Natural killer cell (primary cell): ENCODE results near the gene IL36G. TPM values are rescaled to one million over a fixed set of nuclear protein-coding genes. Genes with fewer than 3 reads are reported as not detected.

Source experiments
- ATAC-seq, 3 donors: fragments of 150-1000 bp in 2 of 3; fragments of 200-7000 bp in 1 of 3; cut with Tn5 transposase; 1 replicate in 1 of 3; 2 replicates in 2 of 3; pipeline ENCODE4 v1.10.0; 2021; ENCODE audit warnings: mild to moderate bottlenecking in 2 of 3, moderate library complexity in 2 of 3
- DNase-seq, 2 donors: peaks; one replicate each; pipeline versions ENCODE4 v3.0.0 to v3.0.0-alpha.2; 2013 to 2021; ENCODE audit warnings: mixed read lengths in 1 of 2
- H3K27ac ChIP-seq: one replicate; pipeline ENCODE4 v1.5.1; 2013; ENCODE audit warnings: mild to moderate bottlenecking, low read length
- H3K27me3 ChIP-seq: one replicate; pipeline ENCODE4 v1.6.1; 2013; ENCODE audit warnings: low read length; ENCODE audit not compliant: control insufficient read depth, insufficient read depth
- H3K36me3 ChIP-seq: one replicate; pipeline ENCODE4 v1.6.1; 2013; ENCODE audit warnings: low read length; ENCODE audit not compliant: control insufficient read depth, insufficient read depth
- H3K4me1 ChIP-seq: one replicate; pipeline ENCODE4 v1.6.1; 2013; ENCODE audit warnings: low read length; ENCODE audit not compliant: control insufficient read depth, insufficient read depth
- H3K4me3 ChIP-seq: one replicate; pipeline ENCODE4 v1.5.1; 2013; ENCODE audit warnings: low read length
- H3K9me3 ChIP-seq: one replicate; pipeline ENCODE4 v1.6.1; 2013; ENCODE audit warnings: low read length; ENCODE audit not compliant: control insufficient read depth, insufficient read depth
- H3K27ac Mint-ChIP-seq, 2 donors: one replicate each; pipeline ENCODE4 v1.8.0; 2022; ENCODE audit warnings: mild to moderate bottlenecking in 2 of 2, mixed read lengths in 2 of 2, moderate library complexity in 1 of 2
- H3K27me3 Mint-ChIP-seq, 2 donors: one replicate each; pipeline ENCODE4 v1.8.0; 2022; ENCODE audit warnings: low read depth in 2 of 2, mixed read lengths in 2 of 2
- H3K36me3 Mint-ChIP-seq: one replicate; pipeline ENCODE4 v1.8.0; 2022; ENCODE audit warnings: mixed read lengths
- H3K4me1 Mint-ChIP-seq, 2 donors: one replicate each; pipeline ENCODE4 v1.8.0; 2022; ENCODE audit warnings: mixed read lengths in 2 of 2
- H3K4me3 Mint-ChIP-seq: one replicate; pipeline ENCODE4 v1.8.0; 2022; ENCODE audit warnings: mild to moderate bottlenecking, moderate library complexity, mixed read lengths
- H3K9me3 Mint-ChIP-seq, 2 donors: one replicate each; pipeline ENCODE4 v1.8.0; 2022; ENCODE audit warnings: mixed read lengths in 2 of 2
- WGBS: methylation state at CpG from one replicate; pipeline ENCODE4 v1.1.7; 2013; ENCODE audit warnings: missing lambda C conversion rate; ENCODE audit not compliant: insufficient coverage; 5-methylcytosine and 5-hydroxymethylcytosine counted together
- intact Hi-C: fragments of 100-400 bp; cut with micrococcal nuclease; formaldehyde crosslinking; loops from one replicate; pipeline ENCODE4 v1.14.2; 2022
- total RNA-seq, 4 donors: library from RNA; stranded (reverse); fragments of 120-200 nt in 1 of 4; gene quantifications; one replicate each; pipeline versions ENCODE4 v1.2.3 to v1.2.4, GENCODE V29; 2013 to 2022
- TF ChIP-seq, protein P1 (sequence below): fragments of 200-600 bp; IDR thresholded peaks from one replicate; pipeline ENCODE4 v1.8.0; 2022; ENCODE audit warnings: antibody characterized with exemption

IL36G gene
- total RNA-seq, 3 donors from 2014 or later (not counting 1 experiment from before 2014, with no cell fraction given) = not detected

DNA sequence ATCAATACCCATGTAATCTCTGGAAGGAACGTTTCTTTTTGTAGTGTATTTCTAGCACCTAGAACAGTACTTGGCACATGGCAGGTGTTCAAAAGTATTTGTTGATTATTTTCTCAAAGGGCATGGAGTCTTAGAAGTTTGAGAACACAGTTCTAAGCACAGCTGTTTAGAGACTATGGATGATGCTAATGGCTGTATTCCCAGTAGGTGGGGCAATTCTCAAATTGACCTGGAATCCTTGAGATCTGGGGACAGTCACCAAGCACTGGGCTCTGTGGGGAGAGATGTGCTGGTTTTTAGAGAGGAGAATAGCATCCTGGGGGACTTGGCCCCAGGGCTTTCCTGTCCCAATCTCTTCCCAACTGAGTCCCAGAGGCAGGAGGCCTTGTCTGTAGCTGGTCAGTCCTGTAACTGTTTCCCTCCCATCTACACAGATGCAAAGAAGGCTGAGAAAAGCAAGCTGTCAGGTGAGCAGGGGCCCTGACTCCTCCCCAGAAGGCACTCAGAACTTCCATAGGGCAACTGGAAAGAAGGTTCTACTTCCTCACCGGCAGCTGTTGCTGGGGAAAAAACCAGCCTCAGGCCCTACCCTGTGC, 17.5 kb upstream of the IL36G start:
- ATAC-seq (no peak), DNase-seq (no peak)
- Mint-ChIP-seq H3K27me3 (peaks cover 0 to 7% of the 10 kb centered on the region in 2 donors), H3K4me1 (no peaks in the 10 kb centered on the region), H3K4me3 (no peak overlapping the region), H3K36me3 (no peaks in the 10 kb centered on the region), H3K9me3 (no peaks in the 10 kb centered on the region), H3K27ac (no peak overlapping the region)
- Histone ChIP-seq H3K9me3 (no peaks in the 10 kb centered on the region), H3K36me3 (no peaks in the 10 kb centered on the region), H3K27ac (no peak overlapping the region), H3K27me3 (no peaks in the 10 kb centered on the region), H3K4me1 (no peaks in the 10 kb centered on the region), H3K4me3 (no peak overlapping the region)
- 90% methylated on average over 1 of the region's 2 CpGs for WGBS
- intact Hi-C loops = no loop called here
- TF ChIP-seq, protein P1, sequence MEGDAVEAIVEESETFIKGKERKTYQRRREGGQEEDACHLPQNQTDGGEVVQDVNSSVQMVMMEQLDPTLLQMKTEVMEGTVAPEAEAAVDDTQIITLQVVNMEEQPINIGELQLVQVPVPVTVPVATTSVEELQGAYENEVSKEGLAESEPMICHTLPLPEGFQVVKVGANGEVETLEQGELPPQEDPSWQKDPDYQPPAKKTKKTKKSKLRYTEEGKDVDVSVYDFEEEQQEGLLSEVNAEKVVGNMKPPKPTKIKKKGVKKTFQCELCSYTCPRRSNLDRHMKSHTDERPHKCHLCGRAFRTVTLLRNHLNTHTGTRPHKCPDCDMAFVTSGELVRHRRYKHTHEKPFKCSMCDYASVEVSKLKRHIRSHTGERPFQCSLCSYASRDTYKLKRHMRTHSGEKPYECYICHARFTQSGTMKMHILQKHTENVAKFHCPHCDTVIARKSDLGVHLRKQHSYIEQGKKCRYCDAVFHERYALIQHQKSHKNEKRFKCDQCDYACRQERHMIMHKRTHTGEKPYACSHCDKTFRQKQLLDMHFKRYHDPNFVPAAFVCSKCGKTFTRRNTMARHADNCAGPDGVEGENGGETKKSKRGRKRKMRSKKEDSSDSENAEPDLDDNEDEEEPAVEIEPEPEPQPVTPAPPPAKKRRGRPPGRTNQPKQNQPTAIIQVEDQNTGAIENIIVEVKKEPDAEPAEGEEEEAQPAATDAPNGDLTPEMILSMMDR = no peak

DNA sequence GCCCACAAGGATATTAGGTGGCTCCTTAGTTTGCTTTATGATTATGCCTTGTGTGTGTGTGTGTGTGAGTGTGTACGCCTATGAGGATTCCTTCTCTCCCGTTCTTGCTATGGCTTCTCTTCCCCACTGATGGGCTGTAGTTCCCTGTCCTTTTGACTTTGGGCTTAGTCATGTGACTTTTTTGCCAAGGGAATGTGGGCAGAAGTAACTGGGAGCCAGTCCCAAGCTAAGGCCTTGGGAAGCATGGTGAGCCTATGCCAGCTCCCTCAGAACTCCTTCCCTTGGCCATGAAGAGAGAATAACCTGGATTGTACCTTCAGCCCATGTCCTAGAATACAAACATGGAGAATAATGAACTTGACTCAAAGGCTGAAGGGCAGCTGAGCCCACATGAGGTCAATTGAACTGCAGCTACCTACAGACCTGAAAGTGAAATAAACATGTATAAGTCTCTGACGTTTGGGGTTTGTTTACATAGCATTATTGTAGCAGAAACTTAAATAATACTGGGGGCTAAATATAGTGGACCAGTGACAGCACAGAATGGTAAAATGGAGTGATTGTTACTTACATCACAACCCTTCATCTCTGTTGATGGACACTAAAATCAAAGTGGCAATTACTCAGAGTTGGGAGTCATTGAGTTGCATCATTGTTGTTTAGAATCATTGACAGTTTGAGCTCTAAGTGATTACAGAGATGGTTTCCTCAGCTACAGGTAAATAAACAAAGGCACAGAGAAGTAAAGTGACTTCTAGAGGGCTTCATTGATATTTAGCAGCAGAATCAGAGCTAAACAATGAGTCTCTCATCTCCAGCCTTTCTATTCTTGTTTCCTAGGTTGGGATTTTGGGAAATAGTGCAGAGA, 15.3 kb upstream of the IL36G start:
- Mint-ChIP-seq H3K4me1 (no peaks in the 10 kb centered on the region), H3K36me3 (no peaks in the 10 kb centered on the region), H3K27ac (no peak overlapping the region), H3K9me3 (no peaks in the 10 kb centered on the region), H3K27me3 (peaks cover 2 to 16% of the 10 kb centered on the region in 2 donors), H3K4me3 (no peak overlapping the region)
- Histone ChIP-seq H3K27me3 (no peaks in the 10 kb centered on the region), H3K27ac (no peak overlapping the region), H3K4me3 (no peak overlapping the region), H3K36me3 (no peaks in the 10 kb centered on the region), H3K9me3 (no peaks in the 10 kb centered on the region), H3K4me1 (no peaks in the 10 kb centered on the region)
- no peak for ATAC-seq
- TF ChIP-seq, protein P1 = no peak
- intact Hi-C loops = no loop called here
- no peak for DNase-seq
- WGBS = 92% methylated on average over 3 of the region's 3 CpGs

DNA sequence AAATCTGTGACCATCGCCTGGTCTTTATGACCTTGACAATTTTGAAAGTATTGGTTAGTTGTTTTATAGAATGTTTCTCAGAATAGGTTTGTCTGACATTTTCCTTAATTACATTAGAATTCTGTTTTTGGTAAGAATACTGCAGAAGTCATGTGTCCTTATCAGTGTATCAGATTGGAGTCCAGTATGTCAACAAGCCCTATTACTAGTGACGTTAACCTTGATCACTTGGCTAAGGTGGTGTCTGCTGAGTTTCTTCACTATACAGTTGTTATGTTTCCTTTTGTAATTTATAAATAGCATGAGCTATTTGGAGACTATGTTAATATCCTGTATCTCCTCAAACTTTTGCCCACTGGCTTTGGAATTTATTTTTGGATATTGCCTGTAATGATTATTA, 10.8 kb upstream of the IL36G start:
- Histone ChIP-seq H3K27me3 (no peaks in the 10 kb centered on the region), H3K9me3 (no peaks in the 10 kb centered on the region), H3K36me3 (no peaks in the 10 kb centered on the region), H3K4me1 (no peaks in the 10 kb centered on the region), H3K4me3 (no peak overlapping the region), H3K27ac (no peak overlapping the region)
- intact Hi-C loops = no loop called here
- H3K4me3 Mint-ChIP-seq = no peak overlapping the region
- H3K9me3 Mint-ChIP-seq = no peaks in the 10 kb centered on the region
- TF ChIP-seq, protein P1 = no peak
- peaks cover 14 to 32% of the 10 kb centered on the region in 2 donors for H3K27me3 Mint-ChIP-seq
- H3K4me1 Mint-ChIP-seq = peaks cover 6% of the 10 kb centered on the region in 2 donors
- DNase-seq (no peak), ATAC-seq (no peak)
- WGBS = 100% methylated on average over 1 of the region's 2 CpGs
- H3K27ac Mint-ChIP-seq = no peak overlapping the region
- no peaks in the 10 kb centered on the region for H3K36me3 Mint-ChIP-seq
